ENCODE measurements around the gene C2CD4A.

C2CD4A gene

DNA sequence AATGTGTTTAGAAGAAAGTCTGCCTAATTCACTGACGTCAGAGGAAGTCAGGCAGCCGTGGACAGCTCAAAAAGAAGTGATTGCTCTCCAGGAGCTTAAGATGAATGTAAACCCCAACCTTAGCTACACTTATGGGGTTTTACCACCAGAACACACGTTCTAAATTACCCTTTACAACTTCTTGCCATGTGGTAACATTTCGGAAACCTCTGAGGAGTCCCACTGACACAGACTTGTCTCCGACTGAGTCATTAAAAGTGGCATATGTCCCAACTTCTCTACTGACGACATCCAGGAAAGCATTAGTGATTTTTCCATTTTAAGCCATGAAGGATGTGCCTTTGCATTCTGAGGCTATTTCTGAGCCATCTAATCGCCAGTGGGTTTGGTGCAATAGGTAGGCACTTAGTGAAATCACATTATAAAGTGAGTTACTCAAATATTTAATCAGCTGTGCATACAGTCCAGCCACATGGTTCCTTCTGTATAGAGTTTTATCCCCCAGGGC lies 32.4 kb downstream of the C2CD4A start:
- H3K9me3 Mint-ChIP-seq, result no peaks in the 10 kb centered on the region
- intact Hi-C loops (cut with micrococcal nuclease), result no loop called here
- no peaks in the 10 kb centered on the region for H3K4me1 Mint-ChIP-seq (ENCODE audit: low read depth)
- H3K36me3 Mint-ChIP-seq (ENCODE audit: low read depth), result no peaks in the 10 kb centered on the region
- peaks cover 2% of the 10 kb centered on the region for H3K27me3 Mint-ChIP-seq
- H3K4me3 Mint-ChIP-seq, result no peak overlapping the region
- H3K27ac Mint-ChIP-seq, result no peak overlapping the region

GRCh38 chr15:62103431-62103830 lies 36.7 kb downstream of the C2CD4A start:
- Mint-ChIP-seq H3K27me3 (no peaks in the 10 kb centered on the region), H3K4me3 (no peak overlapping the region), H3K9me3 (no peaks in the 10 kb centered on the region), H3K36me3 (ENCODE audit: low read depth) (no peaks in the 10 kb centered on the region), H3K27ac (no peak overlapping the region), H3K4me1 (ENCODE audit: low read depth) (no peaks in the 10 kb centered on the region)
- intact Hi-C loops (cut with micrococcal nuclease), result no loop called here

GRCh38 chr15:62104401-62104800 lies 37.6 kb downstream of the C2CD4A start:
- Mint-ChIP-seq H3K4me1 (ENCODE audit: low read depth) (no peaks in the 10 kb centered on the region), H3K4me3 (no peak overlapping the region), H3K9me3 (no peaks in the 10 kb centered on the region), H3K27me3 (no peaks in the 10 kb centered on the region), H3K27ac (no peak overlapping the region), H3K36me3 (ENCODE audit: low read depth) (no peaks in the 10 kb centered on the region)
- intact Hi-C loops (cut with micrococcal nuclease), result no loop called here

DNA sequence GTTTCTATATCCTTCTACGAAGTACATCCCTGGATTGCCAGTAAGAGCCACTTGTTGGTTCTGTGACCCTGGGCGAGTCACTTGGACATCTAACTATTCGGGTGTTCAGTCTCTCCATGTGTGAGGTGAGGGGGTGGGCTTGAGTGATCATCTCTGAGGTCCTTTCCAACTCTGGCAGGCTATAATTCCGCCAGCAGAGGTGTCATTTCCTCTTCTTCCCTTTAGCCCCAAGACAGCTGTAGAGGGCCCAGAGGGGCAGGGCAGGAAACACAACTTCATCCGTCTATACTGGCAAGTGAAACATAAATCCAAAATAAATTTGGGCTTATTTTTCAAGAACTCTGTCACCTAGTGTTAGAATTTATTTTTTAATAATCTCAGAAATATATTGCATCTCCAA lies 38.1 kb downstream of the C2CD4A start:
- intact Hi-C loops (cut with micrococcal nuclease), result no loop called here

GRCh38 chr15:62105266-62105665 lies 38.5 kb downstream of the C2CD4A start:
- Mint-ChIP-seq H3K9me3 (no peaks in the 10 kb centered on the region), H3K27ac (no peak overlapping the region), H3K4me3 (no peak overlapping the region), H3K4me1 (ENCODE audit: low read depth) (no peaks in the 10 kb centered on the region), H3K36me3 (ENCODE audit: low read depth) (no peaks in the 10 kb centered on the region), H3K27me3 (no peaks in the 10 kb centered on the region)
- intact Hi-C loops (cut with micrococcal nuclease), result no loop called here

More for the DNA sequence above, 38.1 kb downstream of the C2CD4A start:
- Mint-ChIP-seq H3K27me3 (no peaks in the 10 kb centered on the region), H3K27ac (no peak overlapping the region), H3K36me3 (ENCODE audit: low read depth) (no peaks in the 10 kb centered on the region), H3K9me3 (no peaks in the 10 kb centered on the region), H3K4me1 (ENCODE audit: low read depth) (no peaks in the 10 kb centered on the region), H3K4me3 (no peak overlapping the region)

DNA sequence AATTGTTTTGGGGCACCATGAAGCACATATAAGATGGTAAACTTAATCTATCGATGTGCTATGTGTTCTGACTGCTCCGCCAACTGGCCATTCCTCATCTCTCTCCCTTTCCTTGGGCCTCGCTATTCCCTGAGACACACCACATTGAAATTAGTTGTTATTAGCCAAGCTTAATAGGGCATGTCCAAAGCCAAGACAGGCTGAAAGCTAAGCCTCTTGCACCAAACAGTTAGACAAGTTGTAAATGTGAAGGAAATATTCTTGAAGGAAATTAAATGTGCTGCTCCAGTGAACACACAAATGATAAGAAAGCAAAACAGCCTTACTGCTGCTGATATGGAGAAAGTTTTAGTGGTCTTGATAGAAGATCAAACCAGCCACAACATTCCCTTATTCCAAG lies 39.3 kb downstream of the C2CD4A start:
- Mint-ChIP-seq H3K27ac (no peak overlapping the region), H3K4me3 (no peak overlapping the region), H3K4me1 (ENCODE audit: low read depth) (no peaks in the 10 kb centered on the region), H3K36me3 (ENCODE audit: low read depth) (no peaks in the 10 kb centered on the region), H3K9me3 (no peaks in the 10 kb centered on the region), H3K27me3 (no peaks in the 10 kb centered on the region)
- intact Hi-C loops (cut with micrococcal nuclease), result no loop called here

DNA sequence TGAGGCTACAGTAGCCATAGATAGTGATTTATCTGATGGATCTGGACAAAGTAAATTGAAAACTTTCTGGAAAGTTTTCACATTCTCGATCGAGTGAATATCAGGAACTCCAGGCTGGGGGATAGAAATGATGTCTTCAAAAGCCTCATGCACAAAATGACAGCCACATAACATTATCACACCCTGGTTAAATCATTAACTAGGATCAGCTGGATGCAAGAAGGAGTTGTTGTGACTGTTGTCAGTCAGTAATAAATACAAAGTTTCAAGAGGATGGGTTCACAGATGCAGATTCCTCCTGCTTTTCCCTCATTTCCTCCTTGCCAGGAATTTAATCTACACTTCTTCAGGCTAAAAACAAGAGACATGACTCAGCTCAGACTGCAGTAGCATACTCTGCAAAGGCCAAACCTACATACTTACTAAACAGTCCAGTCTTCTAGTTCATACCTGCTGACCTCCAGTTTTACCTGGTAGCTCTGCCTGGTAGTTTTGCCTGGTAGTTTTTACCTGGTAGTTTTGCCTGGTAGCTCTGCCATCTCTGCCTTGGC lies 40.9 kb downstream of the C2CD4A start:
- no peaks in the 10 kb centered on the region for H3K27me3 Mint-ChIP-seq
- no peak overlapping the region for H3K27ac Mint-ChIP-seq
- intact Hi-C loops (cut with micrococcal nuclease), result no loop called here
- H3K4me3 Mint-ChIP-seq, result no peak overlapping the region
- no peaks in the 10 kb centered on the region for H3K9me3 Mint-ChIP-seq
- H3K36me3 Mint-ChIP-seq (ENCODE audit: low read depth), result no peaks in the 10 kb centered on the region
- H3K4me1 Mint-ChIP-seq (ENCODE audit: low read depth), result no peaks in the 10 kb centered on the region

DNA sequence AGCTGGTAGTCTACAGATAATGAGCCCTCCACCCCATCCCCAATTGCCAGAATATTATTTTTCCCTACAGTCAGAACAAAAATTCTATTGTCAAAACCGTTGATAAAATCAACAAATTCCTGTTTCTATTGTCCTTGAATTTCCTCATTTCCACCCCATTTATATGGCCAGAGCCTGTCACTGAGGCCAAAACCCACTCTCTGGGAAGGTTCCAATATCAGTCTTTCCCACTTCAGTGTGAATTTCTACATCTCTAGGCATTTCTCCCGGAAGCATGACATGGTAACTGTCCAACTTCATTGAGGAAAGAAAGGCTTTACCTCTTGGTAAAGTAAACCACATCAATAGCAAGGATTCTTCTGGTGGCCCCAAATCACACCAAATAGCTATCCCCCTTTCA lies 41.6 kb downstream of the C2CD4A start:
- intact Hi-C loops (cut with micrococcal nuclease), result no loop called here
- no peak overlapping the region for H3K27ac Mint-ChIP-seq
- no peaks in the 10 kb centered on the region for H3K4me1 Mint-ChIP-seq (ENCODE audit: low read depth)
- no peaks in the 10 kb centered on the region for H3K36me3 Mint-ChIP-seq (ENCODE audit: low read depth)
- H3K27me3 Mint-ChIP-seq, result no peaks in the 10 kb centered on the region
- H3K4me3 Mint-ChIP-seq, result no peak overlapping the region
- no peaks in the 10 kb centered on the region for H3K9me3 Mint-ChIP-seq

DNA sequence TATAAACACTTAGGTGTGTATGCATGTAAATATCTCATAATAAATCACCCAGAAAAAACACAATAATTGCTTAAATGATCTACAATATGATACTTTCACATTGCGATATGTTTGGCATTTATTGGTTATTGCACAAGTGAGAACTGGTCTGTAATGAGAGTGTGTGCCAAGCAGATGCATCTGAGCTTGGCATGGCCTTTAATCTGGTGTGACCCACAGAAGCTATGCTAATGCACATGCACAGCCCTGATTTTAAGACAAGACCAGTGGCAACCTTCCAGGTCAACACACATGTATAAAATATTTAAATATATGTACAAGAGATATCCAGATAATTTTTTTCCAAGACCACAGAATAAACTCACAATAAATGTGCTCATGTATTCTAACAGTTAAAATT lies 42.7 kb downstream of the C2CD4A start:
- H3K9me3 Mint-ChIP-seq, result no peaks in the 10 kb centered on the region
- no peak overlapping the region for H3K27ac Mint-ChIP-seq
- H3K27me3 Mint-ChIP-seq, result no peaks in the 10 kb centered on the region
- H3K4me1 Mint-ChIP-seq (ENCODE audit: low read depth), result no peaks in the 10 kb centered on the region
- H3K4me3 Mint-ChIP-seq, result no peak overlapping the region
- intact Hi-C loops (cut with micrococcal nuclease), result no loop called here
- H3K36me3 Mint-ChIP-seq (ENCODE audit: low read depth), result no peaks in the 10 kb centered on the region

- Mint-ChIP-seq H3K27ac (no peak overlapping the region), H3K9me3 (no peaks in the 10 kb centered on the region), H3K4me1 (ENCODE audit: low read depth) (no peaks in the 10 kb centered on the region), H3K27me3 (no peaks in the 10 kb centered on the region), H3K4me3 (no peak overlapping the region), H3K36me3 (ENCODE audit: low read depth) (no peaks in the 10 kb centered on the region)
- intact Hi-C loops (cut with micrococcal nuclease), result no loop called here
These were observed 43.4 kb downstream of the C2CD4A start for GRCh38 chr15:62109982-62110851.

GRCh38 chr15:62112081-62112480 lies 45.3 kb downstream of the C2CD4A start:
- Mint-ChIP-seq H3K27me3 (no peaks in the 10 kb centered on the region), H3K9me3 (no peaks in the 10 kb centered on the region), H3K36me3 (ENCODE audit: low read depth) (no peaks in the 10 kb centered on the region), H3K27ac (no peak overlapping the region), H3K4me1 (ENCODE audit: low read depth) (no peaks in the 10 kb centered on the region), H3K4me3 (no peak overlapping the region)
- intact Hi-C loops (cut with micrococcal nuclease), result no loop called here

- H3K4me3 Mint-ChIP-seq, result no peak overlapping the region
- intact Hi-C loops (cut with micrococcal nuclease), result no loop called here
- no peak overlapping the region for H3K27ac Mint-ChIP-seq
- no peaks in the 10 kb centered on the region for H3K27me3 Mint-ChIP-seq
- no peaks in the 10 kb centered on the region for H3K36me3 Mint-ChIP-seq (ENCODE audit: low read depth)
- no peaks in the 10 kb centered on the region for H3K4me1 Mint-ChIP-seq (ENCODE audit: low read depth)
- no peaks in the 10 kb centered on the region for H3K9me3 Mint-ChIP-seq
These were observed 46.1 kb downstream of the C2CD4A start for GRCh38 chr15:62112616-62113593.

GRCh38 chr15:62115847-62116246 lies 49.1 kb downstream of the C2CD4A start:
- Mint-ChIP-seq H3K36me3 (ENCODE audit: low read depth) (no peaks in the 10 kb centered on the region), H3K27me3 (no peaks in the 10 kb centered on the region), H3K4me1 (ENCODE audit: low read depth) (peaks cover 16% of the 10 kb centered on the region), H3K9me3 (no peaks in the 10 kb centered on the region), H3K27ac (no peak overlapping the region), H3K4me3 (no peak overlapping the region)
- intact Hi-C loops (cut with micrococcal nuclease), result no loop called here

All from dendritic cell treated with granulocyte-macrophage colony-stimulating factor and Interleukin-4, amounts not matched to agents 40 ng/mL and 50 ng/mL, for 4 days (primary cell).